ENCODE measurements around the gene SMCO3.

The SMCO3 gene

DNA sequence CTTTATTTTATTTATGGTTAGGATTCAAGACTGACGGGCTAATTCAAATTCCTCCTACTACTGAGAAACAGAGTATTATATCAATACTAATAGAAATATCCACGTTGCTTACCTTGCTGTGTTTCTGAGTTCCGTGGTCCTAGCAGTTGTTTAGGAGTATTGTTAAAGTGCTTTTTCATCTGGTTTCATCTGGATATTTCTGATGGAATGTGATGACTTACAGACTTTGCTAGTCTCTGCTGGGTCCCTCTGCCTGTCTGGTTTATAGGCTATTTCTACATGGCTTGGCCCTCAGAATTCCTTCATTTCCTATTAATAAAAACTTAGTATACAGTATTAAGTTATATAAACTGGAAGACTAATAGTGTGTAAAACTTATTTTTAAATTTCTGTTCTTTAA lies at the start of gene SMCO3:
SMCO3 (minus strand) TSS at position 169 of the 400 bp plus-strand sequence. CDS start 7,502 bp downstream, outside the sequence.
- TF ChIP-seq POLR2A (IDR thresholded peaks at IDR 0.05; ENCODE audit: low read depth, low read length): no peak
- FAIRE-seq (no peak), DNase-seq (ENCODE audit: insufficient read length, low spot score) (no peak)

DNA sequence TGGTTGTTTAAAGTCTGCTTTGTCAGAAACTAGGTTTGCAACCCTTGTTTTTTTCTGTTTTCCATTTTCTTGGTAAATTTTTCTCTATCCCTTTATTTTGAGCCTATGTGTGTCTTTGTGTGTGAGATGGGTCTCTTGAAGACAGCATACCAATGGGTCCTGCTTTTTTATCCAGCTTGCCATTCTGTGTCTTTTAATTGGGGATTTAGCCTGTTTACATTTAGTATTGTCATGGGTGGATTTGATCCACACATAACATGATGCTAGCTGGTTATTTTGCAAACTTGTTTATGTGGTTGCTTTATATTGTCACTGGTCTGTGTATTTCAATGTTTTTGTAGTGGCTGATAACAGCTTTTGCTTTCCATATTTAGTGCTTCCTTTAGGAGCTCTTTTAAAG lies 46.5 kb upstream of the SMCO3 start:
- no peak for DNase-seq (ENCODE audit: insufficient read length, low spot score)
- FAIRE-seq: no peak

DNA sequence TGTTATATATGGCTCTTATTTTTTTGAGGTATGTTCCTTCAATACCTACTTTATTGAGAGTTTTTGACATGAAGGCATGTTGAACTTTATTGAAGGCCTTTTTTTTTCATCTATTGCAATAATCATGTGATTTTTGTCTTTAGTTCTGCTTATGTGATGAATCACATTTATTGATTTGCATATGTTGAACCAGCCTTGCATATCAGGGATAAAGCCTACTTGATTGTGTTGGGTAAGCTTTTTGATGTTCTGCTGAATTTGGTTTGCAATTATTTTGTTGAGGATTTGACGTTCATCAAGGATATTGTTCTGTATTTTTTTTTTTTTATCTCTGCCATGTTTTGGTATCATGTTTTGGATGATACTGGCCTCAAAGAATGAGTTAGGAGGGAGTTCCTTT lies 44.5 kb upstream of the SMCO3 start:
- no peak for TF ChIP-seq POLR2A (IDR thresholded peaks at IDR 0.05; ENCODE audit: low read depth, low read length)
- FAIRE-seq (no peak), DNase-seq (ENCODE audit: insufficient read length, low spot score) (no peak)

More for the DNA sequence above, 46.5 kb upstream of the SMCO3 start:
- no peak for TF ChIP-seq POLR2A (IDR thresholded peaks at IDR 0.05; ENCODE audit: low read depth, low read length)

DNA sequence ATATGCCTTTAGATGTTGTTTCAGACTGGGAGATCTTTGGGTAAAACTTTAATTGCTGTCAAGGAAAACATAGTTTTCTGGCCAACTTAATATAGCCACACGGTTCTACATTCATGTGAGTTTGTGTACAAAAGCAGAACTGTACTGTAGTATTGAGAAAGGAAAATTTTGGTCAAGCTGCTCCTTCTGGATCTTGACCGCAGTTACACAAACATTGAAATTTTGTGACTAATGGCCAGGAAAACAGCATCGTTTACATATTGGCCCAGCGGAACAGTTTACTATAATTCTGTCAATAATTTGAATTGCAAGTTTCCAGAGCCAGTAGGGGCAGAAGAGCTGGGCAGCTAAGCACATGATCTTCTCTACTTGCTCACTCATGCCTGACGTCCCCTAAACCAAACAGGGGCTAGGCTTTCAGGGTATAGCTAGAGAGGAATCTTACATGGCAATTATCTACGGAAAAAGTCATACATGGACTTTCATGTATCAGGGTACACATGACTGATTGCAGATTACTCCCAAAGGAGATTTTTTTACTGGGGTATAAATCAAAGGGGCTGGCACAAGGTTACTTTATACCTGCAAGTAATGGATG lies 40.7 kb upstream of the SMCO3 start:
- no peak for DNase-seq (ENCODE audit: insufficient read length, low spot score)
- no peak for TF ChIP-seq POLR2A (IDR thresholded peaks at IDR 0.05; ENCODE audit: low read depth, low read length)
- no peak for FAIRE-seq

DNA sequence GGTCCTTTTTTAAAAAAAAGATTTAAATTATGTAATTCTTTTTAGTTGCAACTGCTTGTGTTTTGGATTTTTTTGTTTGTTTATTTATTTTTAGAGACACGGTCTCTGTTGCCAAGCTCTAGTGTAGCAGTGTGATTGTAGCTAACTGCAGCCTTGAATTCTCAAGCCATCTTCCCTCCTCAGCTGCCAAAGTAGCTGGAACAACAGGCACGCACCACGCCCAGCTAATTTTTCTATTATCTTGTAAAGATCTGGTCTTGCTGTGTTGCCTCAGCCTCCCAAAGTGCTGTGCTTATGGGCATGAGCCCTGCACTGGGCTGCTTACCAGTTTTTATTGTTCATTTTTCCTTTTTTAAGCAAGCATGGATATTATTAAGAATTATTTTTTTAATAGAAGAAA lies 40.0 kb upstream of the SMCO3 start:
- TF ChIP-seq POLR2A (IDR thresholded peaks at IDR 0.05; ENCODE audit: low read depth, low read length): no peak
- DNase-seq (ENCODE audit: insufficient read length, low spot score) (no peak), FAIRE-seq (no peak)

DNA sequence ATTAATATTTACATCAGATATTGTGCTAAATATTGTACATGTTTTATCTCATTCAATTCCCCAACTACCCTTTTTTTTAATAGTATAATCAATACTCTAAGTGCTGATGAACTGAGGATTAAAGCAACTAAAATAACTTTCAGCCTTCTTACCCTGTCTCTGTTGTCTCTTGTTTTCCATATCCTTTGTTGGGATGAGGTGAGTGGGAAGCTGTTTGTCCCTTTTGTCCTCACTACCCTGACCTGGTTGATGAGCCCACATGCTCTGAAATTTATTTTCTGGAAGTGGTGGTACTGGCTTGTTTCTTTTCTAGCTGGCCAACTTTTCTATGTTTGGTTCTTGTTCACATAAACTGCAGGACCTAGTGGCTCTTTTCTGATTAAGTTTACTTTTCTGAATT lies 38.9 kb upstream of the SMCO3 start:
- DNase-seq (ENCODE audit: insufficient read length, low spot score) (no peak), FAIRE-seq (no peak)
- TF ChIP-seq POLR2A (IDR thresholded peaks at IDR 0.05; ENCODE audit: low read depth, low read length): no peak

DNA sequence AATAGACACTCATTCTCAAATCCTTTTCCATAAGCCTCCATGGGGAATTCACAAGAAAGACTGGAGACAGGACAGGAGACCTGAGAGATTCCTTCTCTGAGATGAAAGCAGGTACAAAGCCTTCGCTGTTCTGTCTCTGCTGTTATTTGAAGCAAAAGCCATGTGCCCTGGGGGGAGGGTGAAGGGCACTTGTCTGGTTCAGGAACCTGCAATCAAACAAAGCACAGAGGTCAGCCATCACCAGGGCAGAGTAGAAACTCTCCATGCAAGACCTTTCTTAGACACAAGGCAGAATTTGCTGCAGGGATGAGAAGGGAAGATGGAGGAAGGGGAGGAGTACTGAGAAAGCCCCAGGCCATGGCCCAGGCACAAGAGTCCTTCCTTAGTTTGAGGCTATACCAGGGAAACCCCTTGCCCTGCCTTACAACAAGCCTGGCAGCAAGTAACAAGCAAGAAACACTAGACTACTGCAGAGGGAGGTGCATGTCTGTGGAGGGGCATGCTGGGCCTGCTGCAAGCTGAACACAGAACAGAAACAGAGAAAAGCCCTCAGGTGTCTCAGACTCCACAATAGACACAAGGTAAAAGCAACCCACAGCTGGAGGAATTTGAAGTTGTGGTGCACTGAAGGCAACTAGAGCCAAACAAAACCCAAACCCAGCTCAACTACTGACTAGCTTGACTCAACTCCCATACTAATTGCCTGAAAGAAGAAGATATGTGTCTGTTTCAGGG lies 37.1 kb upstream of the SMCO3 start:
- no peak for TF ChIP-seq POLR2A (IDR thresholded peaks at IDR 0.05; ENCODE audit: low read depth, low read length)
- DNase-seq (ENCODE audit: insufficient read length, low spot score) (no peak), FAIRE-seq (no peak)

DNA sequence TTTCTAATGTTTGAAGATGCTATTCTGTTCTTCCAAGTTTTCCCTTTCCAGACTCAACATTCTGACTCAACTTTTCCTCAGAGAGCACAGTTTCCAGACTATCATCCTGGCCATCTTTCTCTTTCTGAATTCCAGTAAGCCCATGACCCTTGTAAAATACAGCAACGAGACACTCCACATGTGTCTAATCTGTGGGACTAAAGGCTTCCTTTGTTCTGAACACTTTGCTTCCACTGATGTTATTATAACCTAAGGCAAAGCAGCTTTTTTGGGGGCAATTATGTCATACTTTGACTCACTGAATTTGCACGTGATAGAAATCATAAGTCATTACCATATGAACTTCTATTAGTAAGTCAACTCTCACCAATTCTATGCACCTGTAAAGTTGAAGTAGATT lies 35.7 kb upstream of the SMCO3 start:
- FAIRE-seq: no peak
- TF ChIP-seq POLR2A (IDR thresholded peaks at IDR 0.05; ENCODE audit: low read depth, low read length): no peak
- no peak for DNase-seq (ENCODE audit: insufficient read length, low spot score)

DNA sequence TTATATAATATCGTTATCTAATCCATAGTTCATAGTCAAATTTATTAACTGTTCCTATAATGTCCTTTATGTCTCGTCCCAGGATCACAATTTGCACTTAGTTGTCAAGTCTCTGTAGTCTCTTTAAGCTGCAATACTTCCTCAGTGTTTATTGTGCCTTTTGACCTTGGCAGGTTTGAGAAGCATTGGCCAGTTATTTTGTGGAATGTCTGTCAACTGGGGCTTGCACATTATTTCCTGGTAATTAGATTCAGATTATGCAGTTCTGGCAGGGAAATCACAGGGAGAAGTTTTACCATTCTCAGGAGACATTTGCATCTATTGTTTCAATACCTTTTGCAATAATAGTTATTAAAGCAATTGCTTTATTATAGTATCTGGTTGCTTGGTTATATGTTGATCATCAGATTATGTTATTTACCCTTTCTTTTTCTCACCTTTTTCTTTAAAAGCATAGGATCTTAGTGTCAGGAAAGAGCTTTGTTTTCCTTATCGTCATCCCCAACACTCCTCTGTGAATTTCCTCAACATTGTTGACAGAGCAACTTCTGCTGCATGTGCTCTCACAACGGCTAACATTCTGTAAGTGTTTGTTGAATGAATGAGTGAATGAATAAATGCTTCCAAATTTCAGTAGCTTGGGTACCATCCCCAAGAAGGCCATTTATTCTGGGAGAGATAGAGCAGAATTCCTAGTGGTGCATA lies 33.0 kb upstream of the SMCO3 start:
- DNase-seq (ENCODE audit: insufficient read length, low spot score): no peak
- TF ChIP-seq POLR2A (IDR thresholded peaks at IDR 0.05; ENCODE audit: low read depth, low read length): no peak
- no peak for FAIRE-seq

DNA sequence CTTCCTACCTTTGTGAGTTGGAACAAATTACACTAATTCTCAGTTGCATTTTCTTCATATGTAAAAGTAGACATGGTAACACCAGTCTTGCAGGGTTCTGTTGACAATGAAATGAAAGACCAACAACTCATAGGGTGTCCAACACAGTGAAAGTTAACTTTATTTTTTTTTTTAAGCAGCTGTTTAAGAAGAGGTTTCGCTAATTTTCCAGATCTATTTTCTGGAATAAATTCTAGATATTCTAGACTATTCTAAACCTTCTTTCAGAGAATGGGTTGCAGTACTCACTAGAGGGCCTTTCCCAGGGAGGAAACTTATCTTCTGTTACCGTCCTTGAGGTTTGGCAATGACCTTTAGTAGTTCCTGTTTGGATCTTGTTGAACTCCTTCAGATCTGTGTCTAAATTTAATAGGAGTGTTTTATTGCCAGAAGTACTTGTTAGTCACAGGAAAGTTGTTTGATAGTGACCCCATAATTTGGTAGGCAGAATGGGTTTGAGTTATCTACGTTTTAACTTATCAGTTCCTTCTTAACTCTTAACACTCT lies 32.1 kb upstream of the SMCO3 start:
- DNase-seq (ENCODE audit: insufficient read length, low spot score): no peak
- no peak for TF ChIP-seq POLR2A (IDR thresholded peaks at IDR 0.05; ENCODE audit: low read depth, low read length)
- FAIRE-seq: no peak

DNA sequence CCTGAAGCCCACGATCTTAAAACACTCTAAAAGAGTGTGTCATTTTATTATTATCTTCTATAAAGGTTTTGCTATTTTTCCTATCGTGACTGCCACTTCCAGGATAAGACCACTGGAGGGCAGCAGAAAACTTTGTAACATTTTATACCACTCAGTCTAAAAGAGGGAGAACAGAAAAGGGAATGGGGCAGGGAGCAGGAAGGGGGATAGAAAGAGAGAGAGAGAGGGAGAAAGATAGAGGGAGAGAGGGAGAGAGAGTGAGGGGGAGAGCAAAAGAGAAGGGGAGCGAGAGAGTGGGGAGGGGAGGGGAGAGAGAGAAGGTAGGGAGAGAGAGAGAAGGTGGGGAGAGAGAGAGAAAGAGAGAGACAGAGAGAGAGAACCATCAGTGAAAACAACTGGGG lies 31.4 kb upstream of the SMCO3 start:
- TF ChIP-seq POLR2A (IDR thresholded peaks at IDR 0.05; ENCODE audit: low read depth, low read length): no peak
- no peak for DNase-seq (ENCODE audit: insufficient read length, low spot score)
- no peak for FAIRE-seq

DNA sequence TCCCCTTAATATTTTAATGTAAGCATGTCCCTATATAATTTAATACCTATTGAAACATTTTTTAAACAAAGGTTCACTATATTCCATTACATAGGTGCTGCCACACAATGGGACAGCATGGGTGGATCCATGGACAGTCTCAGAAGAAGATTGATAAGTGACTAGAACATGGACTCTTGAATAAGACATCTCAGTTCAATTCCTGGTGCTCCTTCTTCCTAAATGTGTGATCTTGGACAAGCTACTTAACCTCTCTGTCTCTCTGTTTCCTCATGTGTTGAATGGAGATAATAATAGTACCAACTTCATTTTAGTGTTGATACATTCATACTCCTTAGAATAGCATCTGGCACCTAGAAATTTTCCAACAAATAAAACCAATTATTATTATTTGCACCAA lies 30.4 kb upstream of the SMCO3 start:
- DNase-seq (ENCODE audit: insufficient read length, low spot score): no peak
- no peak for FAIRE-seq
- no peak for TF ChIP-seq POLR2A (IDR thresholded peaks at IDR 0.05; ENCODE audit: low read depth, low read length)

DNA sequence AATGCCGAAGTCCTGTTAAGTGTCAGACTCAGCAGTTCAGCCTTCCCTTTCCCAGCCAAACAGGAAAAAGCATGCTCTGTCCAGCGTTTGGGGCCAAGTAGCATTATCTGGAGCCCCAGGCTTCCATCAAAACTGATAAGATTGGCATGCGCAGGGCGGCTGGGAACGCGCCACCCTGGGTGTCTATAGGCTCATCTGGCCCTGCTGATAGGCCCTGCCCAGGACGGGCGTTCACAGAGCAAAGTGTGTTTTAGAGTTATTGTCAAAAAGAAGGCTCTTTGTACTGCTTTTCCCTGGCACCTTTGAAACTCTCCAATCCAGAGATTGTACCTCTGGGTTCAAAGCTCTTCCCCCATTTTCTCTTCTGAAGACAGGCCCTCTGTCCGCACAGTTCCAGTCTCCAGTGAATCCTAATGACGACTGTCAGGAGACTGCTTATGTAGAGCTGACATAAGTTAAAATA lies 29.5 kb upstream of the SMCO3 start, which contains the start of gene ART4:
ART4 (minus strand) TSS at position 102 of the 463 bp plus-strand sequence. CDS start 413 bp downstream, outside the sequence.
- FAIRE-seq (no peak), DNase-seq (ENCODE audit: insufficient read length, low spot score) (no peak)
- no peak for TF ChIP-seq POLR2A (IDR thresholded peaks at IDR 0.05; ENCODE audit: low read depth, low read length)

DNA sequence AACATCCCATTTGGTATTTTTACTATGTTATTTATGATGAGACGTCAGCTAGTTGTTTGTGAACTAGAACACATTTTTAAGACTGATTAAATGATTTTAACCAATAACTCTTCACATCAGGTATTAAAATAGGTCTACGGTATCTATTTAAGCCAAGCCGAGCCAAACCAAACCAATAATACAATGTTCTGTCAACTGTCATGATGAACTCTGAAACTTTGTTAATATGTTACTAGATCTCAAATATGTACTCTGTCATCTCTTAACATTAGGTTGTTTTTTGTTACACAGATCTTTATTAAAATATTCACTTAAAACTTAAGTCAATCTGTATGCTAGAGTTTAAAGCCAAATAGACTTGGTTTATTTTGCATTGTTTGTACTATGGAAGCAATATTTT lies 28.3 kb upstream of the SMCO3 start:
- DNase-seq (ENCODE audit: insufficient read length, low spot score): no peak
- no peak for FAIRE-seq
- no peak for TF ChIP-seq POLR2A (IDR thresholded peaks at IDR 0.05; ENCODE audit: low read depth, low read length)

Measured in H54 (cell line).